Endodermal cell (in vitro differentiated cells): Measurements from ENCODE around the gene KLKB1. TPM values are rescaled to one million over a fixed set of nuclear protein-coding genes. Genes with fewer than 3 reads are reported as not detected.
A peak's percentile ranks its signal among the peaks of the same experiment; 100 is the strongest.

ENCODE experiments used
- DNase-seq: peaks from one replicate; pipeline ENCODE4 v3.0.0-alpha.2; 2017
- H3K27ac ChIP-seq: 2 replicates; pipeline ENCODE4 v1.5.1; 2013; ENCODE audit warnings: mild to moderate bottlenecking, low read depth, low read length, moderate library complexity
- H3K27me3 ChIP-seq: 2 replicates; pipeline ENCODE4 v1.6.1; 2013; ENCODE audit warnings: mild to moderate bottlenecking, low read length, moderate library complexity; ENCODE audit not compliant: insufficient read depth, control insufficient read depth, poor library complexity, severe bottlenecking
- H3K36me3 ChIP-seq: 2 replicates; pipeline ENCODE4 v1.7.0; 2013; ENCODE audit warnings: mild to moderate bottlenecking, low read length, moderate library complexity; ENCODE audit not compliant: control insufficient read depth, insufficient read depth
- H3K4me1 ChIP-seq: one replicate; pipeline ENCODE4 v1.7.0; 2013; ENCODE audit warnings: low read length; ENCODE audit not compliant: control insufficient read depth, insufficient read depth
- H3K4me3 ChIP-seq: 2 replicates; pipeline ENCODE4 v1.5.1; 2013; ENCODE audit warnings: mild to moderate bottlenecking, low read length, moderate library complexity
- H3K9ac ChIP-seq: 2 replicates; pipeline ENCODE4 v1.6.1; 2013; ENCODE audit warnings: mild to moderate bottlenecking, low read length, moderate library complexity; ENCODE audit not compliant: poor library complexity, severe bottlenecking; ENCODE audit errors: extremely low read depth
- H3K9me3 ChIP-seq: 2 replicates; pipeline ENCODE4 v1.6.1; 2013; ENCODE audit warnings: mild to moderate bottlenecking, low read length, moderate library complexity; ENCODE audit not compliant: control insufficient read depth
- H3K27ac Mint-ChIP-seq: 2 replicates; pipeline ENCODE4 v1.8.0; 2020; ENCODE audit warnings: mixed read lengths
- H3K27me3 Mint-ChIP-seq: 2 replicates; pipeline ENCODE4 v1.8.0; 2021; ENCODE audit warnings: mild to moderate bottlenecking, mixed read lengths; ENCODE audit not compliant: insufficient read depth
- H3K36me3 Mint-ChIP-seq: 2 replicates; pipeline ENCODE4 v1.8.0; 2020; ENCODE audit warnings: low read depth, mixed read lengths
- H3K4me1 Mint-ChIP-seq: 2 replicates; pipeline ENCODE4 v1.8.0; 2020; ENCODE audit warnings: mixed read lengths
- H3K4me3 Mint-ChIP-seq: 2 replicates; pipeline ENCODE4 v1.8.0; 2020; ENCODE audit warnings: mild to moderate bottlenecking, moderate library complexity, mixed read lengths
- H3K9me3 Mint-ChIP-seq: 2 replicates; pipeline ENCODE4 v1.8.0; 2020; ENCODE audit warnings: mild to moderate bottlenecking, mixed read lengths
- CTCF ChIP-seq: fragments of 200-600 bp; sonication (generic); conservative IDR thresholded peaks from 2 replicates; pipeline ENCODE4 v1.5.0; 2021; ENCODE audit warnings: antibody characterized with exemption, mild to moderate bottlenecking
- WGBS, 2 experiments: methylation state at CpG; one replicate each; pipeline versions ENCODE4 v1.1.5 to v1.1.7; 2013; ENCODE audit warnings: missing lambda C conversion rate in 2 of 2, mixed read lengths in 1 of 2; ENCODE audit not compliant: insufficient coverage in 1 of 2, insufficient read length in 1 of 2; 5-methylcytosine and 5-hydroxymethylcytosine counted together
- total RNA-seq, 2 donors: library from RNA; stranded (reverse); fragmentation: NEBNext Ultra II Directional in 1 of 2; extraction: Animal tissue kit (Norgen Biotek cat#: 25700) in 1 of 2; gene quantifications; 2 replicates in 1 of 2; 3 replicates in 1 of 2; pipeline ENCODE4 v1.2.1, GENCODE V29; 2021

KLKB1 gene
- total RNA-seq, 2 donors from 2014 or later = 9.5 to 11.9 TPM

- 94 to 96% methylated on average over 6 to 7 of the region's 7 CpGs for WGBS, 2 experiments
- DNase-seq = no peak
- Mint-ChIP-seq H3K9me3 (no peaks in the 10 kb centered on the region), H3K27ac (no peak overlapping the region), H3K4me1 (no peaks in the 10 kb centered on the region), H3K36me3 (no peaks in the 10 kb centered on the region), H3K27me3 (no peaks in the 10 kb centered on the region), H3K4me3 (no peak overlapping the region)
- Histone ChIP-seq H3K36me3 (no peaks in the 10 kb centered on the region), H3K4me3 (no peak overlapping the region), H3K9me3 (no peaks in the 10 kb centered on the region), H3K4me1 (no peaks in the 10 kb centered on the region), H3K27ac (no peak overlapping the region), H3K27me3 (no peaks in the 10 kb centered on the region), H3K9ac (no peak overlapping the region)
- no peak for TF ChIP-seq CTCF
Measured at GRCh38 chr4:186201010-186201409, 26.3 kb upstream of the KLKB1 start.

GRCh38 chr4:186201535-186202230 lies 25.6 kb upstream of the KLKB1 start:
- no peaks in the 10 kb centered on the region for H3K4me1 Mint-ChIP-seq
- Histone ChIP-seq H3K27ac (no peak overlapping the region), H3K9me3 (no peaks in the 10 kb centered on the region), H3K36me3 (no peaks in the 10 kb centered on the region), H3K4me3 (no peak overlapping the region), H3K27me3 (no peaks in the 10 kb centered on the region), H3K4me1 (no peaks in the 10 kb centered on the region), H3K9ac (no peak overlapping the region)
- peak; percentile 81 for DNase-seq
- no peaks in the 10 kb centered on the region for H3K9me3 Mint-ChIP-seq
- WGBS, 2 experiments = 66 to 87% methylated on average over 6 to 9 of the region's 9 CpGs
- peak; percentile 84 for TF ChIP-seq CTCF
- H3K36me3 Mint-ChIP-seq = no peaks in the 10 kb centered on the region
- H3K27ac Mint-ChIP-seq = no peak overlapping the region
- H3K27me3 Mint-ChIP-seq = no peaks in the 10 kb centered on the region
- no peak overlapping the region for H3K4me3 Mint-ChIP-seq

- H3K9me3 ChIP-seq = no peaks in the 10 kb centered on the region
- 89 to 90% methylated on average over 6 to 8 of the region's 8 CpGs for WGBS, 2 experiments
- H3K27ac ChIP-seq = no peak overlapping the region
- Mint-ChIP-seq H3K36me3 (no peaks in the 10 kb centered on the region), H3K27me3 (no peaks in the 10 kb centered on the region), H3K9me3 (no peaks in the 10 kb centered on the region), H3K27ac (no peak overlapping the region), H3K4me1 (no peaks in the 10 kb centered on the region), H3K4me3 (no peak overlapping the region)
- DNase-seq = no peak
- H3K27me3 ChIP-seq = no peaks in the 10 kb centered on the region
- H3K4me1 ChIP-seq = no peaks in the 10 kb centered on the region
- no peak for TF ChIP-seq CTCF
- H3K4me3 ChIP-seq = no peak overlapping the region
- H3K9ac ChIP-seq = no peak overlapping the region
- no peaks in the 10 kb centered on the region for H3K36me3 ChIP-seq
Measured at GRCh38 chr4:186202490-186203140, 24.7 kb upstream of the KLKB1 start.
